PC-9 (cell line): ENCODE results near the gene TTC13. TPM values are rescaled to one million over a fixed set of nuclear protein-coding genes. Genes with fewer than 3 reads are reported as not detected.

Experiments
- BruUV-seq: library from RNA; stranded (reverse); fragments of 400-500 nt; replicated peaks from 2 replicates; lab custom pipeline; 2021; lab: Mats Ljungman, UMichigan
- CTCF ChIA-PET: fragments of 300-600 bp; sonication (Branson Sonifier 250); formaldehyde crosslinking; loops from one replicate; lab custom pipeline; 2022; ENCODE audit warnings: antibody characterized with exemption; lab: Charles Lee
- POLR2A ChIA-PET: fragments of 300-600 bp; sonication (Branson Sonifier 250); formaldehyde crosslinking; loops from one replicate; lab custom pipeline; 2022; ENCODE audit warnings: antibody characterized with exemption; ENCODE audit not compliant: unreplicated experiment; lab: Charles Lee
- DNase-seq, 2 experiments: peaks; one replicate each; pipeline versions ENCODE4 v3.0.0 to v3.0.0-alpha.2; 2015 to 2022; ENCODE audit warnings: mixed read lengths in 1 of 2
- H2AFZ ChIP-seq: fragments of 200-600 bp; sonication (generic); 2 replicates; pipeline ENCODE4 v1.8.1; 2017; ENCODE audit warnings: antibody characterized with exemption
- H3F3A ChIP-seq: fragments of 200-600 bp; sonication (generic); 2 replicates; pipeline ENCODE4 v1.8.1; 2017; ENCODE audit warnings: antibody characterized with exemption, mild to moderate bottlenecking, low read depth; ENCODE audit not compliant: insufficient read depth
- H3K27ac ChIP-seq: fragments of 200-600 bp; sonication (generic); 2 replicates; pipeline ENCODE4 v1.6.1; 2016; ENCODE audit warnings: mixed run types
- H3K27me3 ChIP-seq: fragments of 200-600 bp; sonication (generic); 2 replicates; pipeline ENCODE4 v1.6.1; 2016; ENCODE audit warnings: low read depth, mixed run types; ENCODE audit not compliant: insufficient read depth
- H3K36me3 ChIP-seq: fragments of 200-600 bp; sonication (generic); 2 replicates; pipeline ENCODE4 v1.6.1; 2016; ENCODE audit warnings: low read depth, mixed run types
- H3K4me1 ChIP-seq: fragments of 200-600 bp; sonication (generic); replicated peaks from 2 replicates; pipeline ENCODE4 v1.6.1; 2016; ENCODE audit warnings: mixed run types; ENCODE audit not compliant: insufficient read depth
- H3K4me2 ChIP-seq: fragments of 200-600 bp; sonication (generic); 2 replicates; pipeline ENCODE4 v1.6.1; 2017; ENCODE audit warnings: mixed run types
- H3K4me3 ChIP-seq: fragments of 200-600 bp; sonication (generic); 2 replicates; pipeline ENCODE4 v1.6.1; 2016; ENCODE audit warnings: mixed run types
- H3K79me2 ChIP-seq: fragments of 200-600 bp; sonication (generic); 2 replicates; pipeline ENCODE4 v1.6.1; 2017; ENCODE audit warnings: low read depth, mixed run types
- H3K9me2 ChIP-seq: fragments of 200-600 bp; sonication (generic); 2 replicates; pipeline ENCODE4 v1.8.1; 2017; ENCODE audit warnings: mild to moderate bottlenecking; ENCODE audit not compliant: insufficient read depth
- H3K9me3 ChIP-seq: fragments of 200-600 bp; sonication (generic); 2 replicates; pipeline ENCODE4 v1.8.1; 2016; ENCODE audit warnings: low read depth; ENCODE audit not compliant: insufficient read depth
- H4K20me1 ChIP-seq: fragments of 200-600 bp; sonication (generic); 2 replicates; pipeline ENCODE4 v1.8.1; 2017; ENCODE audit not compliant: insufficient read depth
- CTCF ChIP-seq: fragments of 200-600 bp; sonication (generic); conservative IDR thresholded peaks from 2 replicates; pipeline ENCODE4 v1.6.1; 2017; ENCODE audit warnings: mixed run types, antibody characterized with exemption, mild to moderate bottlenecking, moderate library complexity
- EZH2 ChIP-seq: fragments of 200-600 bp; sonication (generic); IDR thresholded peaks from 2 replicates; pipeline ENCODE4 v1.8.0; 2017; ENCODE audit warnings: antibody characterized with exemption, low read depth
- intact Hi-C: fragments of 100-400 bp; cut with micrococcal nuclease; formaldehyde crosslinking; loops from one replicate; pipeline ENCODE4 v1.10.0; 2022; ENCODE audit not compliant: unreplicated experiment
- total RNA-seq: library from RNA; stranded (reverse); gene quantifications from 2 replicates; pipeline ENCODE4 v1.2.3, GENCODE V29; 2021

Gene TTC13
- total RNA-seq, 1 experiment from 2014 or later = 7.5 TPM

GRCh38 chr1:230971771-230972170, 6.9 kb downstream of the TTC13 start:
- H3K9me3 ChIP-seq = no peaks in the 10 kb centered on the region
- ChIA-PET CTCF (no interaction called here), POLR2A (no interaction called here)
- H3K27me3 ChIP-seq = no peaks in the 10 kb centered on the region
- no peaks in the 10 kb centered on the region for H3K9me2 ChIP-seq
- BruUV-seq = no TSS peak
- no peak overlapping the region for H3K4me2 ChIP-seq
- H3K4me3 ChIP-seq = no peak overlapping the region
- DNase-seq = no peak
- no peak overlapping the region for H2AFZ ChIP-seq
- no peak overlapping the region for H3K27ac ChIP-seq
- peaks cover 13% of the 10 kb centered on the region; the same call in 1 of the 2 replicates for H3K79me2 ChIP-seq
- TF ChIP-seq EZH2 = no peak
- TF ChIP-seq CTCF = no peak
- H4K20me1 ChIP-seq = no peaks in the 10 kb centered on the region
- intact Hi-C loops = no loop called here
- peaks cover 1% of the 10 kb centered on the region; the same call in 1 of the 2 replicates for H3K4me1 ChIP-seq
- 0 out of 2 replicates have a peak, but pooled peaks cover 3% of the 10 kb centered on the region for H3F3A ChIP-seq
- H3K36me3 ChIP-seq = no peaks in the 10 kb centered on the region; the same call in 1 of the 2 replicates

- intact Hi-C loops = no loop called here
- H3K4me1 ChIP-seq = no peaks in the 10 kb centered on the region
- H3K27me3 ChIP-seq = no peaks in the 10 kb centered on the region
- TF ChIP-seq CTCF (no peak), EZH2 (no peak)
- BruUV-seq = no TSS peak
- H3K36me3 ChIP-seq = no peaks in the 10 kb centered on the region
- no peak overlapping the region for H3K4me2 ChIP-seq
- no peak for DNase-seq
- CTCF ChIA-PET = no interaction called here
- no peak overlapping the region for H3K4me3 ChIP-seq
- no peaks in the 10 kb centered on the region for H3K9me3 ChIP-seq
- H4K20me1 ChIP-seq = no peaks in the 10 kb centered on the region
- H3K79me2 ChIP-seq = no peaks in the 10 kb centered on the region
- H2AFZ ChIP-seq = no peak overlapping the region
- no peaks in the 10 kb centered on the region for H3K9me2 ChIP-seq
- H3F3A ChIP-seq = 0 out of 2 replicates have a peak, but pooled peaks cover 3% of the 10 kb centered on the region
- POLR2A ChIA-PET = interaction anchor here (0.7 kb wide), 1 partner anchor 43 kb away, joined by 4 read pairs; no protein-coding TSS in a partner anchor
- H3K27ac ChIP-seq = no peak overlapping the region
Observed at GRCh38 chr1:230970432-230970831, 8.2 kb downstream of the TTC13 start.

- no peak overlapping the region for H3K27ac ChIP-seq
- DNase-seq = no peak
- H3K9me2 ChIP-seq = no peaks in the 10 kb centered on the region
- H3K4me2 ChIP-seq = no peak overlapping the region
- no peaks in the 10 kb centered on the region for H3K79me2 ChIP-seq
- H2AFZ ChIP-seq = no peak overlapping the region
- no peaks in the 10 kb centered on the region for H3K36me3 ChIP-seq
- H3K9me3 ChIP-seq = no peaks in the 10 kb centered on the region
- no peak overlapping the region for H3K4me3 ChIP-seq
- no peak for TF ChIP-seq CTCF
- no peak for TF ChIP-seq EZH2
- intact Hi-C loops = no loop called here
- no peaks in the 10 kb centered on the region for H3K27me3 ChIP-seq
- POLR2A ChIA-PET = no interaction called here
- no TSS peak for BruUV-seq
- CTCF ChIA-PET = no interaction called here
- H4K20me1 ChIP-seq = no peaks in the 10 kb centered on the region
- H3F3A ChIP-seq = no peaks in the 10 kb centered on the region
- no peaks in the 10 kb centered on the region for H3K4me1 ChIP-seq
Observed at GRCh38 chr1:230966358-230966873, 12.2 kb downstream of the TTC13 start.
